K562 (cell line): ENCODE results near the gene LYSMD1. TPM values are rescaled to one million over a fixed set of nuclear protein-coding genes. Genes with fewer than 3 reads are reported as not detected.

Source experiments
- BCLAF1 ChIP-seq, 2 experiments: fragments of 450-650 bp in 1 of 2; IDR thresholded peaks; 2 replicates each; pipeline ENCODE4 v1.6.1; 2011 to 2017; ENCODE audit warnings: low read depth in 2 of 2, antibody characterized with exemption in 1 of 2, borderline replicate concordance in 1 of 2, low read length in 1 of 2, mild to moderate bottlenecking in 1 of 2, mixed read lengths in 1 of 2; ENCODE audit not compliant: control insufficient read depth in 1 of 2
- CEBPB ChIP-seq: fragments of 450-650 bp; IDR thresholded peaks from 2 replicates; pipeline ENCODE4 v1.6.1; 2016; ENCODE audit warnings: missing genetic modification characterization, missing compliant biosample characterization
- FOXO4 ChIP-seq: fragments of 450-650 bp; formaldehyde crosslinking; IDR thresholded peaks from 2 replicates; pipeline ENCODE4 v1.4.0; 2020; ENCODE audit warnings: mild to moderate bottlenecking, moderate library complexity
- GTF2B ChIP-seq: IDR thresholded peaks from 2 replicates; pipeline ENCODE4 v1.6.1; 2011; ENCODE audit not compliant: insufficient read length; ENCODE audit errors: extremely low read depth
- HSF4 ChIP-seq: fragments of 250-450 bp; sonication (Bioruptor Pico); IDR thresholded peaks from 2 replicates; pipeline ENCODE4 v2.1.2; 2022; ENCODE audit warnings: mild to moderate bottlenecking, moderate library complexity, borderline replicate concordance
- LARP7 ChIP-seq: fragments of 450-650 bp; IDR thresholded peaks from 2 replicates; pipeline ENCODE4 v1.6.1; 2016
- MAZ ChIP-seq, 2 experiments: fragments of 450-650 bp in 1 of 2; sonication (generic) in 1 of 2; formaldehyde crosslinking; IDR thresholded peaks in 1 of 2; conservative IDR thresholded peaks in 1 of 2; 2 replicates each; pipeline versions ENCODE4 v1.4.0 to v1.5.0; 2020; ENCODE audit warnings: mild to moderate bottlenecking in 1 of 2, missing genetic modification reagents in 1 of 2
- NFIC ChIP-seq: fragments of 450-650 bp; IDR thresholded peaks from 2 replicates; pipeline ENCODE4 v1.6.1; 2017; ENCODE audit warnings: mild to moderate bottlenecking, inconsistent platforms
- RBBP5 ChIP-seq: fragments of 200-600 bp; sonication (generic); IDR thresholded peaks from 2 replicates; pipeline ENCODE4 v1.6.1; 2012; ENCODE audit warnings: borderline replicate concordance, mild to moderate bottlenecking, low read length, control low read depth, inconsistent platforms; ENCODE audit not compliant: insufficient read depth, poor library complexity, severe bottlenecking
- SLC30A9 ChIP-seq: fragments of 250-450 bp; sonication (Bioruptor Pico); IDR thresholded peaks from 2 replicates; pipeline ENCODE4 v1.8.0; 2022; ENCODE audit warnings: mild to moderate bottlenecking, moderate library complexity
- TARDBP ChIP-seq: fragments of 450-650 bp; IDR thresholded peaks from 2 replicates; pipeline ENCODE4 v1.6.1; 2016
- TSC22D4 ChIP-seq: fragments of 450-650 bp; IDR thresholded peaks from 2 replicates; pipeline ENCODE4 v1.6.1; 2016; ENCODE audit warnings: missing genetic modification characterization, missing biosample characterization, control low read depth
- WHSC1 ChIP-seq: IDR thresholded peaks from one replicate; pipeline ENCODE4 v1.6.1; 2012; ENCODE audit warnings: low read length, control low read depth, inconsistent platforms
- ZBTB5 ChIP-seq: fragments of 450-650 bp; IDR thresholded peaks from 2 replicates; pipeline ENCODE4 v1.6.1; 2017; ENCODE audit warnings: antibody characterized with exemption
- ZFPM2 ChIP-seq: fragments of 250-450 bp; sonication (Bioruptor Pico); IDR thresholded peaks from 2 replicates; pipeline ENCODE4 v1.5.1; 2022; ENCODE audit warnings: mild to moderate bottlenecking
- ZKSCAN3 ChIP-seq: fragments of 250-450 bp; sonication (Bioruptor Pico); IDR thresholded peaks from 2 replicates; pipeline ENCODE4 v1.4.0; 2020
- ZNF740 ChIP-seq, 3 experiments: fragments of 200-800 bp in 1 of 3; sonication (Bioruptor generic) in 1 of 3; sonication (generic) in 1 of 3; formaldehyde crosslinking in 1 of 3; IDR thresholded peaks; 2 replicates each; pipeline versions ENCODE4 v1.6.1 to v1.8.0; 2016 to 2022; ENCODE audit warnings: mild to moderate bottlenecking in 2 of 3, missing compliant biosample characterization in 2 of 3, missing genetic modification characterization in 2 of 3, missing genetic modification reagents in 1 of 3
- polyA plus RNA-seq, 8 experiments: library from polyadenylated mRNA; depleted of rRNA in 4 of 8; stranded (reverse) in 5 of 8; unstranded in 3 of 8; fragments of >200 nt; fragmentation: Nextera tagmentation in 2 of 8; fragmentation: Illumina TruSeq in 1 of 8; extraction: Ambion mirVana in 2 of 8; extraction: Trizol in 1 of 8; gene quantifications; 2 replicates each; pipeline versions ENCODE4 v1.2.1 to v1.2.3, GENCODE V29; 2011 to 2014; ENCODE audit warnings: inconsistent platforms in 1 of 8, missing spikeins in 1 of 8
- total RNA-seq, 7 experiments: library from RNA; depleted of rRNA in 6 of 7; stranded (reverse); fragments of >200 nt in 6 of 7; fragmentation: Illumina TruSeq in 2 of 7; extraction: Trizol in 2 of 7; gene quantifications; 2 replicates each; pipeline versions ENCODE4 v1.2.1 to v1.2.3, GENCODE V29; 2011 to 2021; ENCODE audit warnings: low replicate concordance in 1 of 7

LYSMD1 gene
- total and polyA plus RNA-seq, 9 of the 15 experiments (the other 6 are each of a cell fraction or from before 2014, with no cell fraction given), result 2.2 to 9.4 (median 6.0) TPM

- no peak for TF ChIP-seq LARP7
- TF ChIP-seq ZNF740 (CRISPR knock-in tag; IDR thresholded peaks at IDR 0.05), result peak; percentile 80; the same call in 1 of the 2 replicates
- TF ChIP-seq ZNF740 (tag; IDR thresholded peaks at IDR 0.05), result no peak
- TF ChIP-seq RBBP5, result no peak
- no peak for TF ChIP-seq BCLAF1 (IDR thresholded peaks at IDR 0.05; ENCODE audit: borderline replicate concordance in 1 of 2, control insufficient read depth in 1 of 2, low read depth in 2 of 2, low read length in 1 of 2)
- TF ChIP-seq TSC22D4 (tag), result no peak
- TF ChIP-seq CEBPB (tag), result no peak
- TF ChIP-seq WHSC1, result no peak
- peak in 1 of 2 experiments; percentile 60; a peak in 2 of 4 replicates for TF ChIP-seq MAZ (CRISPR knock-in tag; conservative IDR thresholded peaks at IDR 0.05 in 1 of 2, IDR thresholded peaks at IDR 0.05 in 1 of 2)
- no peak for TF ChIP-seq FOXO4 (CRISPR knock-in tag)
- TF ChIP-seq TARDBP, result peak; percentile 60; the same call in 1 of the 2 replicates
- TF ChIP-seq ZFPM2, result no peak
- no peak for TF ChIP-seq ZKSCAN3 (CRISPR knock-in tag)
- TF ChIP-seq ZBTB5, result no peak
- TF ChIP-seq HSF4 (CRISPR knock-in tag), result no peak
- no peak for TF ChIP-seq GTF2B
- TF ChIP-seq NFIC, result no peak
- TF ChIP-seq SLC30A9 (CRISPR knock-in tag), result no peak
Measured at GRCh38 chr1:151146412-151147131, 19.1 kb downstream of the LYSMD1 start, which contains the start of gene SEMA6C (continued).
